PFSK-1 (cell line): ENCODE data around the gene RAB31.

Experiments used
- FOXP2 ChIP-seq: optimal IDR thresholded peaks from 2 replicates; pipeline ENCODE3; 2011; ENCODE audit warnings: borderline replicate concordance, control low read depth, inconsistent platforms; ENCODE audit not compliant: insufficient read depth; ENCODE audit errors: extremely low read length, extremely low read depth
- POLR2AphosphoS5 ChIP-seq: IDR thresholded peaks from 2 replicates; pipeline ENCODE4 v1.6.1; 2012; ENCODE audit warnings: low read depth, mild to moderate bottlenecking, control low read depth, low read length, moderate library complexity
- REST ChIP-seq, 2 experiments: IDR thresholded peaks; 2 replicates each; pipeline versions ENCODE4 v1.6.1 to v1.8.0; 2011 to 2012; ENCODE audit warnings: low read depth in 2 of 2, low read length in 2 of 2, control low read depth in 1 of 2, inconsistent platforms in 1 of 2, mild to moderate bottlenecking in 1 of 2, moderate library complexity in 1 of 2; ENCODE audit not compliant: insufficient read depth in 1 of 2
- SIN3A ChIP-seq: IDR thresholded peaks from 2 replicates; pipeline ENCODE4 v1.6.1; 2012; ENCODE audit warnings: mild to moderate bottlenecking, low read length, moderate library complexity, borderline replicate concordance; ENCODE audit not compliant: insufficient read depth
- TAF1 ChIP-seq: IDR thresholded peaks from 2 replicates; pipeline ENCODE4 v1.6.1; 2012; ENCODE audit warnings: low read length, control low read depth, borderline replicate concordance; ENCODE audit not compliant: insufficient read depth

The RAB31 gene

GRCh38 chr18:9874728-9875127 lies 166.6 kb downstream of the RAB31 start:
- TF ChIP-seq TAF1 (no peak), SIN3A (no peak)

- TF ChIP-seq REST (IDR thresholded peaks at IDR 0.05; ENCODE audit: insufficient read depth in 1 of 2, low read depth in 2 of 2, low read length in 2 of 2) (no peak), POLR2AphosphoS5 (no peak), TAF1 (no peak), FOXP2 (no peak), SIN3A (no peak)
Observed at GRCh38 chr18:9876212-9876866, 168.2 kb downstream of the RAB31 start.

- TF ChIP-seq TAF1 (no peak), REST (IDR thresholded peaks at IDR 0.05; ENCODE audit: insufficient read depth in 1 of 2, low read depth in 2 of 2, low read length in 2 of 2) (no peak), SIN3A (no peak), FOXP2 (no peak), POLR2AphosphoS5 (no peak)
Observed at GRCh38 chr18:9876867-9877654, 169.0 kb downstream of the RAB31 start.

- TF ChIP-seq TAF1: no peak
- no peak for TF ChIP-seq REST (IDR thresholded peaks at IDR 0.05; ENCODE audit: insufficient read depth in 1 of 2, low read depth in 2 of 2, low read length in 2 of 2)
Observed at GRCh38 chr18:9877655-9878014, 169.5 kb downstream of the RAB31 start.

GRCh38 chr18:9878095-9878494 lies 170.0 kb downstream of the RAB31 start:
- TF ChIP-seq FOXP2 (no peak), POLR2AphosphoS5 (no peak), REST (IDR thresholded peaks at IDR 0.05; ENCODE audit: insufficient read depth in 1 of 2, low read depth in 2 of 2, low read length in 2 of 2) (no peak), SIN3A (no peak), TAF1 (no peak)
